GM12872 (cell line): Measurements from ENCODE around the gene MIAT.

Experiments used
- TF ChIP-seq, protein P1 (sequence below): IDR thresholded peaks from 3 replicates; pipeline ENCODE4 v1.5.1; 2011; ENCODE audit warnings: low read depth, mild to moderate bottlenecking, low read length, moderate library complexity; ENCODE audit not compliant: insufficient read depth

Gene MIAT

DNA sequence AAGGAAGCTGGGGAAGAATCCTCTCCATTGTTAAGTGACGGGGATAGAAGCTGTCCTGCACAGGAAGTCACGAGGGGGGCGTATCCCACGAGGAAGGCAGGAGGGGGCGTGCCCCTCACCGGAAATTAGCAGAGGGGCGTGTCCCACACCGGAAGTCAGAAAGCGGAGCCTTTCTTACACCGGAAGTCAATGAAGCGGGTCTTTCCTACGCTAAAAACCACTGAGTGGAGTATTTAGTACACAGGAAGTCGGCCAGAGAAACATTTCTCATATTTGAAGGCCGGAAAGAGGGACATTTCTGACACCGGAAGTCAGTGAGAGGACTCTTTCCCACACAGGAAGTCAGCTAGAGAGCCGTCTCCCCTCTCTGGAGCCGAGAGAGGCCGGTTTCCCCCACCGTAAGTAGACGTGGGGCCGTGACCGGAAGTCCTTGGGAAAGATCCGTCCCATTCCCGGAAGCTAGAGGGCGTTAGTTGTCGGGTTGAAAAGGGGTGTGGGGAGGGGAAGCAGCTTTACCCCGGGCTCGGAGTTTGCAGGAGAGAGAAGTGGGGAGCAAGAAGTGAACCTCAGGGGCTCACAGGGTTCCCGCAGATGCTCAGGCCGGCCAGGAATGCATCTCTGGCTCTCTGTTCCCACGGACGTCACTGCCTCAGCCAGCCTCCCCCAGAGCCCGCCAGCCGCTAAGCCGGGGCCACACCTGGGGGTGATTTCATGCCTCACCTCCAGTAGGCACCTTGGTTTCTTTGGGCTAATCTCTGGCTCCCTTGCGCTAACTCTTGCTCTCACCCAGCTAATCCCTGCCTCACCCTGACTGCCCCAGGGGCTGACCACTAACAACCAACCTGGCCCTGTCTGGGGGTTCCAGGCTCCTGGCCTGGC is 15.4 kb downstream of the MIAT start:
- TF ChIP-seq, protein P1, sequence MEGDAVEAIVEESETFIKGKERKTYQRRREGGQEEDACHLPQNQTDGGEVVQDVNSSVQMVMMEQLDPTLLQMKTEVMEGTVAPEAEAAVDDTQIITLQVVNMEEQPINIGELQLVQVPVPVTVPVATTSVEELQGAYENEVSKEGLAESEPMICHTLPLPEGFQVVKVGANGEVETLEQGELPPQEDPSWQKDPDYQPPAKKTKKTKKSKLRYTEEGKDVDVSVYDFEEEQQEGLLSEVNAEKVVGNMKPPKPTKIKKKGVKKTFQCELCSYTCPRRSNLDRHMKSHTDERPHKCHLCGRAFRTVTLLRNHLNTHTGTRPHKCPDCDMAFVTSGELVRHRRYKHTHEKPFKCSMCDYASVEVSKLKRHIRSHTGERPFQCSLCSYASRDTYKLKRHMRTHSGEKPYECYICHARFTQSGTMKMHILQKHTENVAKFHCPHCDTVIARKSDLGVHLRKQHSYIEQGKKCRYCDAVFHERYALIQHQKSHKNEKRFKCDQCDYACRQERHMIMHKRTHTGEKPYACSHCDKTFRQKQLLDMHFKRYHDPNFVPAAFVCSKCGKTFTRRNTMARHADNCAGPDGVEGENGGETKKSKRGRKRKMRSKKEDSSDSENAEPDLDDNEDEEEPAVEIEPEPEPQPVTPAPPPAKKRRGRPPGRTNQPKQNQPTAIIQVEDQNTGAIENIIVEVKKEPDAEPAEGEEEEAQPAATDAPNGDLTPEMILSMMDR = peak; percentile 42; the same call in 2 of the 3 replicates

DNA sequence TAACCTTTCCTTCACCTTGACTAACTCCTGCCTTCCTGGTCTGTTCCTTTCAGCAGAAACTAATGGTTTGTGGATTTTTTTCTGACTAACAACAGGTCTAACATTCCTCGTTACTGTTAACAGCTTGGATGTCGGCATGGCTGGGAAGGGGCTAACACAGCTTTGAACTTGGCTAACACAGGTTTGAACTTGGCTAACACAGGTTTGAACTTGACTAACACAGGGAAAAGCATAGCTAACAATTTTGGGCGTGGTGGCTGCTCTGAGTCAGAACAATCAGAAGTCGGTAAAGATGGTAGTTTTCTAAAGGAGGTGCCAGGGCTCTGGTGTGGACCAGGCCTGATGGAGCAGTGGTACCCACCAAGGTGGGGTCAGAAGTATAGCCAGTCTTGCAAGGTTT is 16.1 kb downstream of the MIAT start:
- TF ChIP-seq, protein P1 = no peak

DNA sequence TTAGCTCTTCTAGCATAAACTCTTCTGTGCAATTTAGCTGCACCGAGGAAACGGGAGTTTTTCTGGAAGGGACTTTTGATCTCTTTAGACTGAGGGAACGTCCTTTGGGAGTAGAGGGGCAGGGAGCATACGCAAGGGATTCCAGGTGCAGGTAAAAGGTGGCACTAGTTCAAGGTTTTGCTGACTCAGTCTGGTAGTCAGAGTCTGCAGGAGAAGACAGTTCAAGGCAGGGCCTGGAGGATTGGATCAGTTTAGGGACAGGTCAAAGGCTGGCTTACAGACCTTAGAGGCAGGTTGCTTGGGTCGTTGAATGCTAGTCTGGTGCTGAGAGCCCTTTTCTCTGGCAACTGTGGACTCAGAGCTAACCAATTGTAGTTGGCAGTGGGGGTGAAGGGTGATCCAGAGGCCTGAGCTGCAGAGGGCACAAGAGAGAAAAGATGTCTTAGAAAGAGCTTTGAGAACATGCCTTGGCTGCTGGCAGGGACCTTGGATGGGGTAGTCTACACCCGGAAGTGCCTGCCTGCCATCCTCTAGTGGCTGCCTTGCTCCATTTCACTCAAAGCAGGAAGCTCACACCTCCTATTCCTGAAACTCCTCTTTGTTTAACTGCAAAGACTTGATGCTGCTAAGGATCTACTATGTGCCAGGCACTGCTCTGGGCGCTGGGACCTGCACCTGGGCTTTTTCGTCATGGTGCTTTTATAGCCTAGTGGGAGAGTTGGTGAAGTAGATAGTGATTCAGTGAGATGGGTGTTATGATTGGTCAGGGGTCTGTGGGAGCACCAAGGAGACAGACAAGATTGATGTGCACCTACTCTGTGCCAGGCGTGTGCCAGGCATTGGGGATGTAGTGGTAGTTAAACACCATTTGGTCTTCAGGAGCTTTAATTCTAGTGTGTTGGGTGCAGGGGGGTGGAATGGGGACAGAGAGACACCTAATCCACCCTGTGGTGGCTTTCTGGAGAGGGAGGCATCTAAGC is 17.1 kb downstream of the MIAT start:
- TF ChIP-seq, protein P1 = peak; percentile 63

DNA sequence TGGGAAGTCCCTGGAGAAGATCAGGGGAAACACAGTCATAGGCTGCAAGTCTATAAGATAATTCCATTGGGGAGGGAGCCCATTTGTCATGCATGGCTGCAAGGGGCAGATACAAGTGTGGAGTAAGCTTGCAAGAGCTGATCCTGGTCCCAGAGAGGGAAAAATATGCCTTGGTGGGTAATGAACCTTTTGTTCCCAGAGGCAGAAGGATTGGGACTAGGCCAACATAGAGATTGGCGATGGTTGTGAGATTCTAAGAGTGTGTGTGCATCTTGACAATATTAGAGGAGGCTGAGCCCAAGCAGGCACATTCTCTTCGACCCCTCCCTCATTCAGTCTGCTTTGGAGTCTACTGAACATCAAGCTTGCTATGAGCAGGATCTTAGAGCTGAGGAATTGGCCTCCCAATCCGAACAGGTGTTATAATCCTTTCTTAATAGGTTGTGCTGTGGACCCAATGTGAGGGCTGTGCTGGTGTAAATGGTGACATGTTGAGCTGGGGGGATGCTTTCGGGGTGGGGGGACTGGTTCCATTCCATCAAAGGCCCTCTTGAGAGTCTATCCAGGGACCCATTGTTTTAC is 18.4 kb downstream of the MIAT start:
- TF ChIP-seq, protein P1 = no peak

DNA sequence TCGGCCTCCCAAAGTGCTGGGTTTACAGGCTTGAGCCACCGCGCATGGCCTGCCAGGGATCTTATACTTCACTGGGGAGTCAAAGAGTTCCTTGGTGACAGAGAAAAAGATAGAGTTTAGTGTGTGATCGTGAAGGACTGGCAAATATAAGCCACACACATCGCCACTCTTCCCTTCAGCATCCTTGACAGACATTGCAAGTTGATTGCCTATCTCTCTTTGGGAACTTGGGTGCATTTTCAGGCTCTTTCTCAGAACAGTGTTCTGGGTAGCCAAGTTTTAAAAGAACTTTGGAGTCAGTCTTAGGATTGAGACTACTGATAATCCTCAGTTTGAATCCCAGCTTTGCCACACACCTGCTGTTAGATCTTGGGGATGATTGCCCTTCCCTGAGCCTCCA is 19.8 kb downstream of the MIAT start:
- TF ChIP-seq, protein P1 = no peak

DNA sequence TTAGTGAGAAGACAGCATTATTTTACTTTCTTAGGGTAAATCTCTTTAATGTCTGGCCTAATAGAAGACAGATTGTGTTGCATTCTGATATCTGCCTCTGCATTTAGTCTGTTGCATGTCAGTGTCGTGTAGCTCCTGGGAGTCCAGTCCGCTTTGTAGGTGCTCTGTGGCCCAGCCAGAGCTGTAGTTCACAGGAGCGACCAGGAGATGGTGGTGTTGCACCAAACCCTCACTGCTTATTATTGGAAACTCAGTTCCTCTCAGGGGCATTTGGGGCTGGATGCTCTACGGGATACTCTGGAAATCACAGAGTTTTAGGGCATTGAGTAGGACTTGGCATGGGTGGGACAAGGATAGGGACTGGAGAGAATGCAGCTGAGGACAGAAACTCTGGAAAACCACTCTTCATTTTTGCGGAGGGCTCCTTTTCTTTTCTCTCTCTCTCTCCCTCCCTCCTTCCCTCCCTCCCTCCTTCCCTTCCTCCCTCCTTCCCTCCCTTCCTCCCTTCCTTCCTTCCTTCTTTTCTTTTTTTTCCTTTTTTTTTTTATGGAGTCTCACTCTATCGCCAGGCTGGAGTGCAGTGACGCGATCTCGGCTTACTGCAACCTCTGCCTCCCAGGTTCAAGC is 21.7 kb downstream of the MIAT start:
- TF ChIP-seq, protein P1 = peak; percentile 96

DNA sequence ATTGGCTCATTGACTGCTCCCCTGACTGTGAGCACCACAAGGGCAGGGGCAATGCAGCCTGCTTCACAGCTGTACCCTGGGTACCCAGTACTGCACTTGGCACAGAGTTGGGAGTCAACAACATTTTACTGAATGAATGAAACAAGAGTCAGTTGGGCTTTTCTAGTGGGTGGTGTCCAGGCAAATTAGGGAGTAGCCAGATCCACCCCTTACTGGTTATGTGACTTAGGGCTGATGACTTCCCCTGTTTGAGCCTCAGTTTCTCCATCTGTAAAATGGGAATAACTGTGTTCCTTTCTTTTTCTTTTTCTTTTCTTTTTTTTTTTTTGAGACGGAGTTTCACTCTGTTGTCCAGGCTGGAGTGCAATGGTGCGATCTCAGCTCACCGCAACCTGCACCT is 23.1 kb downstream of the MIAT start:
- TF ChIP-seq, protein P1 = no peak
